Right atrium auricular region (tissue), 2 donors: Measurements from ENCODE around the gene GPR37L1. TPM values are rescaled to one million over a fixed set of nuclear protein-coding genes. Genes with fewer than 3 reads are reported as not detected.

Source experiments
- DNase-seq: peaks from one replicate; pipeline ENCODE4 v3.0.0-alpha.2; 2019; ENCODE audit warnings: low spot score
- H3K27ac ChIP-seq, 2 donors: fragments of 200-600 bp; sonication (generic); 1 replicate in 1 of 2; 2 replicates in 1 of 2; pipeline ENCODE4 v1.5.1; 2016 to 2019
- H3K27me3 ChIP-seq, 2 donors: fragments of 200-600 bp; sonication (generic); one replicate each; pipeline versions ENCODE4 v1.5.1 to v1.6.0; 2017 to 2019
- H3K36me3 ChIP-seq: fragments of 200-600 bp; sonication (generic); one replicate; pipeline ENCODE4 v1.5.1; 2016
- H3K4me1 ChIP-seq, 2 donors: fragments of 200-600 bp; sonication (generic); one replicate each; pipeline versions ENCODE4 v1.5.1 to v1.6.0; 2017 to 2019
- H3K4me3 ChIP-seq, 2 donors: fragments of 200-600 bp; sonication (generic); 1 replicate in 1 of 2; 2 replicates in 1 of 2; pipeline ENCODE4 v1.5.1; 2017 to 2019; ENCODE audit warnings: mild to moderate bottlenecking in 1 of 2, moderate library complexity in 1 of 2
- H3K9me3 ChIP-seq, 2 donors: fragments of 200-600 bp; sonication (generic); one replicate each; pipeline ENCODE4 v1.5.1; 2019
- total RNA-seq, 2 donors: library from RNA; depleted of rRNA; stranded (reverse); fragments of >200 nt; gene quantifications; one replicate each; pipeline ENCODE4 v1.1.0, GENCODE V29; 2016
- TF ChIP-seq, protein P1 (sequence below), 2 donors: fragments of 200-600 bp; sonication (generic); IDR thresholded peaks; one replicate each; pipeline ENCODE4 v1.5.1; 2019; ENCODE audit warnings: antibody characterized with exemption in 2 of 2

GPR37L1 gene
- total RNA-seq, 2 donors from 2014 or later: 0.07 TPM; not detected in 1

DNA sequence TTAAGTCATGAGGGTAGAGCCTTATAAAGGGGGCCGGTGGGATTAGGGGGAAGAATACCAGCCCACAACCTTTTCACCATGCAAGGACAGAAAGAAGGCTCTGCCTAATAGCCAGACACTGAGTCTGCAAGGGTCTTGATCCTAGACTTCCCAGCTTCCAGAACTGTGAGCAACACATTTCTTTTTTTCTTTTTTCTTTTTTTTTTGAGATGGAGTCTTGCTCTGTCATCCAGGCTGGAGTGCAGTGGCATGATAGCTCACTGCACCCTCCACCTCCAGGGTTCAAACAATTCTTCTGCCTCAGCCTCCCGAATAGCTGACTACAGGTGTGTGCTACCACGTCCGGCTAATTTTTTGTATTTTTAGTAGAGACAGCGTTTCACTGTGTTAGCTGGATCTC is 23.6 kb downstream of the GPR37L1 start:
- TF ChIP-seq, protein P1, sequence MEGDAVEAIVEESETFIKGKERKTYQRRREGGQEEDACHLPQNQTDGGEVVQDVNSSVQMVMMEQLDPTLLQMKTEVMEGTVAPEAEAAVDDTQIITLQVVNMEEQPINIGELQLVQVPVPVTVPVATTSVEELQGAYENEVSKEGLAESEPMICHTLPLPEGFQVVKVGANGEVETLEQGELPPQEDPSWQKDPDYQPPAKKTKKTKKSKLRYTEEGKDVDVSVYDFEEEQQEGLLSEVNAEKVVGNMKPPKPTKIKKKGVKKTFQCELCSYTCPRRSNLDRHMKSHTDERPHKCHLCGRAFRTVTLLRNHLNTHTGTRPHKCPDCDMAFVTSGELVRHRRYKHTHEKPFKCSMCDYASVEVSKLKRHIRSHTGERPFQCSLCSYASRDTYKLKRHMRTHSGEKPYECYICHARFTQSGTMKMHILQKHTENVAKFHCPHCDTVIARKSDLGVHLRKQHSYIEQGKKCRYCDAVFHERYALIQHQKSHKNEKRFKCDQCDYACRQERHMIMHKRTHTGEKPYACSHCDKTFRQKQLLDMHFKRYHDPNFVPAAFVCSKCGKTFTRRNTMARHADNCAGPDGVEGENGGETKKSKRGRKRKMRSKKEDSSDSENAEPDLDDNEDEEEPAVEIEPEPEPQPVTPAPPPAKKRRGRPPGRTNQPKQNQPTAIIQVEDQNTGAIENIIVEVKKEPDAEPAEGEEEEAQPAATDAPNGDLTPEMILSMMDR (IDR thresholded peaks at IDR 0.05): no peak
- Histone ChIP-seq H3K4me3 (no peak overlapping the region), H3K36me3 (no peaks in the 10 kb centered on the region), H3K4me1 (peaks cover 0 to 28% of the 10 kb centered on the region in 2 donors), H3K27me3 (no peaks in the 10 kb centered on the region), H3K27ac (no peak overlapping the region), H3K9me3 (no peaks in the 10 kb centered on the region)
- DNase-seq: no peak

GRCh38 chr1:202146993-202147392 is 24.3 kb downstream of the GPR37L1 start:
- Histone ChIP-seq H3K9me3 (no peaks in the 10 kb centered on the region), H3K36me3 (no peaks in the 10 kb centered on the region), H3K27ac (no peak overlapping the region), H3K4me3 (no peak overlapping the region), H3K4me1 (peaks cover 0 to 22% of the 10 kb centered on the region in 2 donors), H3K27me3 (no peaks in the 10 kb centered on the region)
- DNase-seq: no peak
- TF ChIP-seq, protein P1 (IDR thresholded peaks at IDR 0.05): no peak

DNA sequence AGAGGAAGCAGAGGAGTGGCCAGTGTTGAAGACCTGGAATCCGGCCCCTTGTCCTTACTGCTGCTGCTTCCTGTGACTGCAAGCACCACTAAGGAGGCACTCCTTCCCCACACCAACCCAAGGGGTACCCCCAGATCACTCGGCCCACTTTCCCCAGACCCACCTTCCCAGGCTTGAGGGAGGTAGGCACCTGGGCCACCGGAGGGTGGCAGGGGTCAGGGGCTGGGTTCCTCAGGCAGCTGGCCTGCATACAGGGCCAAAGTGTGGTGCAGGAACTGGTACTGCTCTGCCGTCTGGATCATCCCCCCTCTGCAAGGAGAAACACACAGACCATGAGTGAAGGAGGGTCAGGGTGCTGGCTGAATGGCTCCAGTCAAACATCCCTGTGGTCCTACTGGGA is 25.7 kb downstream of the GPR37L1 start:
- no peak for DNase-seq
- Histone ChIP-seq H3K27ac (no peak overlapping the region), H3K27me3 (no peaks in the 10 kb centered on the region), H3K36me3 (no peaks in the 10 kb centered on the region), H3K9me3 (no peaks in the 10 kb centered on the region), H3K4me3 (no peak overlapping the region), H3K4me1 (peaks cover 0 to 9% of the 10 kb centered on the region in 2 donors)
- TF ChIP-seq, protein P1 (IDR thresholded peaks at IDR 0.05): no peak

DNA sequence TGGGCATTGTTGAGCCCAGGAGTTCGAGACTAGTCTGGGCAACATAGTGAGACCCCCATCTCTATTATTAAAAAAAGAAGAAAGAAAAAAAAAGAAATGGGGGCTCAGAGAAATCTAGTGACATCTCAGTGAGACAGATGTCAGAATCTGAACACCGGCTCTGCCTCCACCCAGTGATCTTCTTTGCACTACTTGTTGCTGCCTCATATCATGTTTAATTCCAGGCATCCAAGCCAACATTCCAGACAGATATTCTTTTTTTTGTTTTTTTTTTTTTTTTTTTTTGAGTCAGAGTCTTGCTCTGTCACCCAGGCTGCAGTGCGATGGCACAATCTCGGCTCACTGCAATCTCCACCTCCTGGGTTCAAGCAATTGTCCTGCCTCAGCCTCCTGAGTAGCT is 26.8 kb downstream of the GPR37L1 start:
- no peak for DNase-seq
- TF ChIP-seq, protein P1 (IDR thresholded peaks at IDR 0.05): no peak
- H3K9me3 ChIP-seq: no peaks in the 10 kb centered on the region
- H3K4me1 ChIP-seq: peaks cover 0 to 11% of the 10 kb centered on the region in 2 donors
- no peaks in the 10 kb centered on the region for H3K27me3 ChIP-seq
- H3K4me3 ChIP-seq: no peak overlapping the region
- H3K36me3 ChIP-seq: no peaks in the 10 kb centered on the region
- no peak overlapping the region for H3K27ac ChIP-seq

DNA sequence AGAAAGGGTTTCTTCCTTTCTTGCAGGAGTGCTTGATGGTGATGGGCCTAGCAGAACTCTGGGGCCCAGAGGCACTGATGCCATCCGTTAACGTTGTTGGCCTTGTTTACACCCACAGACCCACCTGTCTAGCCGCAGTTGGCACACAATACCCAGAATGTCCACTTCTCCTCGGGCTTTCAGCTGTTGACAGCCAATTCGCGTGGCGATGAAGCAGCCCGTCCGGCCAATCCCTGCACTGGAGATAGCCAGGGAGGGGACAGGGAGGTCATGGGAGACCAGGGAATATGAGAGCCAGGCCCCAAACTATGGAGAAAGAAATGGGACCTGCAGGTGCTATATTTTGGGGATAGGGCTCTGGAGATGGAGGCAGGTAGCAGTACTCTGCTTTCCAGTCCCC is 27.5 kb downstream of the GPR37L1 start:
- Histone ChIP-seq H3K9me3 (no peaks in the 10 kb centered on the region), H3K36me3 (no peaks in the 10 kb centered on the region), H3K4me3 (no peak overlapping the region), H3K27ac (no peak overlapping the region), H3K27me3 (no peaks in the 10 kb centered on the region), H3K4me1 (peaks cover 0 to 14% of the 10 kb centered on the region in 2 donors)
- no peak for DNase-seq
- TF ChIP-seq, protein P1 (IDR thresholded peaks at IDR 0.05): no peak

DNA sequence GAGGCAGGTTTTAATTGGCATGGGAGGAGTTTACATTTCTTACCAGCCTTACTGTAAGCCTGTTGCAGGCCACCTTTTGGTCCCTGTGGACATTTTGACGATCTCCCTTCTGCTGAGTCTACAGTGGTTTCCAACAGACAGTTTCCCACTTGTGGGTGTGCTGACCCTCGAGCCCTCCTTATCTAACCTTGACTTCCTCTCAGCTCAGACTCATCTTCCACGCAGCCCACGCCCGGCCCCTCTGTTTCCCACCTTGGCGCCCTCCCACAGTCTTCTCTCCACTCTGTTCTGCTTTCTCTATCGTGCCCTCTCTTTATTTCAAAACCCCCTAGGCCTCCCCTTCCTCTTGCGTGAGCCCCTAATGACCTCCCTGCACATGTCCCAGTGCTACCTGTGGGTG is 27.9 kb downstream of the GPR37L1 start:
- Histone ChIP-seq H3K36me3 (no peaks in the 10 kb centered on the region), H3K27ac (no peak overlapping the region), H3K4me3 (no peak overlapping the region), H3K27me3 (no peaks in the 10 kb centered on the region), H3K4me1 (peaks cover 0 to 14% of the 10 kb centered on the region in 2 donors), H3K9me3 (no peaks in the 10 kb centered on the region)
- TF ChIP-seq, protein P1 (IDR thresholded peaks at IDR 0.05): no peak
- no peak for DNase-seq
